ENCODE measurements around the gene SLC6A12.
"Not testable (repeated sequence)": the region's sequence is repeated elsewhere in the genome, so short reads cannot be mapped to it uniquely, and the experiment has no call there.

SLC6A12 gene

DNA sequence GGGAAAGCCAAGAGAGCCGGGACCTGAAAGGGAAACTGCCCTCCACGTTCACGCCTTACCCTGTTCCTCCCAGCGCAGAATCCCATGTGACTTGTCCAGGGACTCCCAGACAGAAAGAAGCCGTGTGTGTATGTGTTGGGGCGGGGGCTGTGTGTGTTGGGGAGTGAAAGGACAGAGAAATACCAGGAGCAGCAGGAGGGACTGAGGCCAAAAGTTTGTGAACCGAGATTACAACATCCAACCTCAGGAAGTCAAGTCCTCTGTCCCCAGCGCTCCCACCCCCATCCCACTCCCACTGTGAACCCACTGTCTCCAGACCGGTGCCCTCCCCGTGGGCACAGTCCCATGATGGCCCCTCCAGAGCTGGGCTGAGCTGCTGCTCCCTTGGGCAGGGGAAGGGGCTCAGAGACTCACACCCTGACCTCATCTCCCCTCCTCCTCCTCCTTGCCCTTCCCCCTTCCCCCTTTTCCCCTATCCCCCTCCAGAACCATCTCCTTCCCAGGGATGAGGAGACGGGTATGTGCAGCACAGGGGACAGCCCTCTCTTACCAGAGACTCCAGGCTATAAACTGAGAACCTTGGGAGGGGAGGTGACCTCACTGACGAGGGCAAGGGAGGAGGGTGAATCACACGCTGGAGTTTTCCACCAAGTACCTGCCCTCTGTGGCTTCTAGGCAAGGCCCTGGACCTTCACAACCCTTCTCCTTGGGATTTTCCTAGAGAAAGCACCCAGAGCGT, at the start of gene SLC6A12:
Gene SLC6A12, minus strand, starts transcription at position 155 of the 739 bp plus-strand sequence. CDS start 4,171 bp downstream, outside the sequence.
- DNase-seq, result no peak

DNA sequence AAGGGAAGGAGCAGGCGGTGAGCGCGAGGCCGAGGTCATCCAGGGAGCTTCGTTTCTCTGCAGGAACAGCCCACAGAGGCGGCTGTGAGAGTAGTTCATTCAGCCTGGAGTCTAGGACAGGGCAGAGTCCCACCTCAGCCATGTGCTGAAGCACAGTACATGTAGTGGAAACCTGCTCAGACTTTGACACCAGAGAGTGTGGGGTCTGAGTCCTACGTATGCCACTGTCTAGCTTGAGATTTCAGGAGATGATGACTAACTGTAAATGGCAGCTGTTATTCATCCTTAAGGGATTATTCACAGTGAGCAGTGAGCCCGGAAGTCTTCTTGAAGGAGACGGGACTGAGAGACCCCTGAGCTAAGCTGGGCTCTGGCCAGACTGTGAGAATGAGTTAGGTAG, 49.6 kb upstream of the SLC6A12 start:
- no peak for DNase-seq

DNA sequence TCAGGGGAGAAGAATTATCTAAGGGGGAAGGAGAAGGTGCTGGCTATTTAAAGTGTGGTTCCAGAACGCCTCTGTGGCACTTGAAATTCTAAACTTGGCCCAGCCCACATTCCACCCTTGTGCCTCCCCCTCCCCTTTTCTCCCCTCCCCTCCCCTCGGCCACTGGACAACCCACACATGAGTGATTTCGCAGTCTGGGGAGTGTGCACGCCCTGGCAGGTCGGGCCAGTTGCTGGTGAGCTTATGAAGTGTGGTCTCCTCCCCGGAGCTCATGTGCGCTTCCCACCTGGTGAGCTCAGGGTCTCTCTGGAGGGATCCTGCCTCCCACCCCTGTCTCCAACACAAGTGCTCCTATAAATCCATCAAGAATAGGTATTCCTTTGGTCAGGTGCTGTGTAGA, 48.9 kb upstream of the SLC6A12 start, which contains the start of gene SLC6A13:
Gene SLC6A13, minus strand, starts transcription at position 20 of the 400 bp plus-strand sequence. CDS start 2,784 bp downstream, outside the sequence.
- no peak for DNase-seq

DNA sequence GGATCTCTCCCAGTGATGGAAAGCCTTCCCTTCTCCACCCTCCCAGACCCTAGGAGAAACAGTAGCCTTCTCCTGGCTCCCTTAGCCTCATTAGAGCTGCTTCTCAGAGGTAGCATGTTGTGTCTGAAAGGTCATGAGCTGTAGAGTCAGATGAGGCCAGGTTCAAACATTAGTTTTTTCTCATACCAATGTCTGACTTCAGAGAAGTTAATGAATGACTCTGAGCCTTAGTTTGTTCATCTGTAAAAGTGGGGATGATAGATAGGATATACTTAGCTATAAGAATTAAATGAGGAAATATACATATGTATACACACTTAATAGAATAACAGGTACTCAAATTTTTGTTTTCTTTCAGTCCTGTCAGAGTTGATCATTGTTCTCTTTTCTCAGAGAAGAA, 48.2 kb upstream of the SLC6A12 start:
- DNase-seq, result no peak

DNA sequence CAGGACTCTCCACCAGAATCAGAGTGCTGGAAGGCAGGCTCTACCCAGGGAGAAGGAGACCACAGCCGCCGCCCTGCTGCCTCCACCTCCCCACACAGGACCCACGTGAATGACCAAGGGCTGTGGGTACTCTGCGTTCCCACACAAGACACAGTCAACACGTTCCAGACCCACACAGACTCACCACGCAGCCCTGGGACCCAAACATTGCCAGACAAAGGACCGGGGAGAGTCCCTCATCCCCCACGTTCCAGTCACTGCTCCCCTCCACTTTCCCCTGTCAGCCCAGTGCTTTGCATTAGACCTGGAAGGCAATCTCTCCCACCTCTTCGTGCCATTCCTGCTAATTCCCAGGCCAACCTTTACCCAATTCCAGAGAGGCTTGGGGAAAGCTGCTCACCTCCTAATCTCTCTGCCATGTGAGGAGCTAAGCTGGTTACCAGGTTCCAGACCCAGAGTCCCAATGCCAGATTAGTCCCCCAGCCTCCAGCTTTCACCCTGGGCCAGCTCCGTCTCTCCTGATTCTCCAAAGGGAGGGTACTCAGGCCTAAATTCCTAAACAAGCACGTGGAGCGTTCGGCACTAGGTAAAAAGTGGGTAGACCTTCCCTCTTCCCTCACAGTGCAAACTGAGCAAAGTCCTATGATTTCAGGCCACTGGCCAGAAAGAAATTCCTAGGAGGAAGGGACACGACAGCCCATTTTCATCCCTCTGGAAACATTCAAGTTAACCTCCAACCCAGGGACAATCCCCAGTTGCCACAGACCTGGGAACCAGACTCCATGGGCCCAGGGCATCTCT, 43.8 kb upstream of the SLC6A12 start:
- DNase-seq, result no peak

DNA sequence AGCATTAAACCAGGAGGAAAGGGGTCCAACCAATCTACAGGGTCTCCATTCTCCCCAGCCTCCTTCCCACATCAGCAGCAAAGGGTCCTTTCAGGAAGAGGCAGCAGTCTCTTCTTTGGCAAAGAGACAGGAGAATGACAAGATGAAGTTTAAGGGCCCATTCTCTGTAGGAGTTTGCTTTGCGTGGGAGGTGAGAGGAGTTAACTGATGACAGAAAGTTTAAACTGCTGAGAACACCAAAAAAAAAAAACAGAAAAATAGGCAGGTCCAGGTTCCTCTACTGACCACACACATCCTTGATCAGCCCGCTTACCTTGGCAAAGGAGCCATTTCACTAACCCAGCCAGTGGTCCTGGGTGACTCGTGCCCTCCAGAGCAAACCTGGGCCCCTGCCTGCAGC, 43.0 kb upstream of the SLC6A12 start:
- DNase-seq, result no peak

DNA sequence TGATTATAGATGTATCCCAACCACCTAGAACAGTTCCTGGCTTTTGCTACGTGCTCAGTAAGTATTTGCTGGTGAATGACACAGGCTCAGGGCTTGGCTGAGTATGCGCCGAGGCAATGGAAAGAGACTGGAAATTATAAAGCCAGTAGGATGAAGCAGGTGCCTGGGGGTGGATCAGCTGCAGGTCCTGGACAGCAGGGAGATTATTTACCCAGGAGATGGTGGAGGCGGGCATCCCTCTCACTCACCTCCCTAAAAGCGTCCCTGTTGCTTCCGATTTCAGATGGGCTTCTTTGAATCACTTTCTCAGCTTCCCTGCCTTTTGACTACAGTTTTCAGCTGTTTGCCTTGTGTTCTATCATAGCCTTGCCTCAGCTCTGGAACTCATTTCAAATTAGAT, 42.3 kb upstream of the SLC6A12 start:
- no peak for DNase-seq

DNA sequence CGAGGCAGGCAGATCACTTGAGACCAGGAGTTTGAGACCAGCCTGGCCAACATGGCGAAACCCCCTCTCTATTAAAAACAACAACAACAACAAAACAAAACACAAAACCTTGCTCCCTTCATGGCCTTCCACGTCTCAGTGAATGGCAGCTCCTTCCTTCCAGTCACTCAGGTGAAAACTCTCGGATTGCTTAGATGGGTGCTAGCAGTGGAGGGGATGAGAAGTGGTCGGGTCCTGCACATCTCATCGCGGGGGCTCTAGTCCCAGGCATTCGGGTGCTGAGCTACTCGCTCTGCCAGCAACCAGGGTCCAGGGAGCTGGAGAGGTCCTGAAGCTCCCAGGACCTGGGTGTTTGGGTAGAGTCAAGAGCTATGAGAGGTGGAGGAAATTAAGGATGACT, 41.0 kb upstream of the SLC6A12 start:
- no peak for DNase-seq

DNA sequence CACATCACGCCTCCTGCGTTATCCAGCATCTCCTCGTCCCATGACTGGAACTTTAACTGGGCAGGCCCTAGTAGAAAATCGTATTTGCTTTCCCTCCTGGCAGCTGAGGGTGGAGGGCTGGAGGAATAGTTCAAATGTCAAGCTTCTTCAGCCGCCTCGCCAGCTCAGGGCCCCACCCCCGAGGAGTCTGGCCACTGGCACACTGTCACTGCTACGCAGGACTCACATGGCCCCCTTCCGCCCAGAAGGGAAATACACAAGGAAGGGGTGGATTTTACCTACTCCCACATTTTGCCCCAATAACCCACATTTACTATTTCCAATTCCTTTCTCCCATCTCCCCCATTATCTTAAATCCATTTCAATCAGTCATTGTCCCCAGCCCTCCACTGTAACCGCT, 40.1 kb upstream of the SLC6A12 start:
- DNase-seq, result no peak

DNA sequence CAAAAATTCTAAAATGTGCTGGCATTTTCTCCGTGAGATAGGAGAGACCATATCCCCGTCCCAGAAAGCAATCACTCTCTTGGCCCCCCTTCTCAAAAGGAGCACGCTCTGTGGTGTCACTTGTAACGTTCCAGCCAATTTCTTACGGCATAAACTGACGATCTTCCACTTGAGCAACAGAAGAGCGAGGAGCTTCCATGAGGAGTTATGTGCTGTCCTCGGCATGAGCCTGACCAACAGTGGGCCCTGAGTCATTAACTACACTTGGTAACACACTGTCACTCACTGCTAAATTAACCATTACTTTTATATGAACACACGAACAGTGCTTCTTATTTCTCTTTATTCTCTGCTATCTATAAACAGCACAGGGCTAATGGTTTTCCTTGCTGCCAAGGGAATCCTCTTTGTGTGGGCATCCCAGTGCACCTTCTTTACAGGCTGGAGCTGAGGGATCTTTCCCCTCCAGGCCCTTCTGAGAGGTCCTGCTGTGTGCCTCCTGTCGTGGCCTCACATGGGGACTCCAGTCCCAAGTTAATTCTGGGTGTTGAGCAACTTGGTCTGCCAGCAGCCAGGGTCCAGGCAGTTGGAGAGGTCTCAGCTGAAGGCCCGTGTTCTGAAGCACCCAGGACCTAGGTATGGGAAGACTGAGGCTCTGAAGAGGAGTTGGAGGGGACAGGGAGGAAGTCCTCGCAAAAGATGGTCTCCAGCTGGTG, 39.3 kb upstream of the SLC6A12 start:
- DNase-seq, result no peak

DNA sequence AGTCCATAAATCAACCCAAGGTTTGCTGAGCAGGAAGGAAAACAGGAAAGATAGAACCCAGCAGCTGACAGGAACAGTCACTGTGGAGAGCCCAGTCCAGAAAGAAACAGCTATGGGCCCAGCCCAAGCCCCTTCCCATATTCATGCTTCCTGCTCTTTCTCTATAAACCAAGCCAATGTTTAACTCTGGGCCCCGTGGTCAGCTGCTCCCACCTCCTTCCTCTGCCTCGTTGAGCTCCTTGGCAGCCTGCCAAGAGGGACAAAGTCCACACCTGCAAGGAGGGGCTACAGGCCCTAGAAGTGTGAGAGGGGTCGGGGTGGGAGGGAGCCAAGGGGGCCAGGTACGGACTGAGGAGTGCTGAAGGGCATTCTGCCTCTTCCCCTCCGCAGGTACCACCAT, 38.7 kb upstream of the SLC6A12 start:
- DNase-seq, result no peak

DNA sequence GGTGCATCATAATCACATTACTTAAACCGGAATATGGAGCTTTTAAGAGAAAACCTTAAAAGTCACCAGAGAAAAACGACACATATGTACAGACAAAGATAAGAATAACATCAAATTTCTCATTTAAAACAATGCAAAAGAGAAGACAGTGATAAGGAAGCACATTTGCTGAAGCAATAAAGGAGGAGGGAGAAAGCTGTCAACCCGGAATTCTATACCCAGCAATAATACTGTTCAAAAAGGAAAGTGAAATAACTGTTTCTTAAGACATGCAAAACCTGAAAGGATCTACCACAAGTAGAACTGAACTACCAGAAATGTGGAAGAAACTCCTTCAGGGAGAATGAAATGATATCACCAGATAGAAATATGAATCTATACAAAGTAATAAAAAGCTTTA, 33.3 kb upstream of the SLC6A12 start:
- no peak for DNase-seq

DNA sequence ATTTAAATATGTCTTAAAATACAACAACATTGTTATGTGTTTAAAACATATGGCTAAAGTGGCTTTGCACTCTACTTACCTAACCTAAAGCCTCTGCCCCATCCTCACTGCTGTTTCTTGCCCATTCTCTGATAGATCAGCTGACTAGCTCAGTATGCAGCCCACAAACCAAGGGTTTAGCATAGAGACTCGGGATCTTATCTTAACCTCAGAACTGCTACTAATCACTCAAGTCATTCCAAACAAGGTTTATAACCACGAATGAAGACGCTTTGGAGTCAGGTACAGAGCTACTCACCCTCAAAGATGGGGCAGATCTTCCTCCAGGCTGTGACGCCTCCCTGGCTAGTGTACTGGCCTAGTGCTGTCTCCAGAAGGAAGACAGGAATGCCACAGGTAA, 29.4 kb upstream of the SLC6A12 start:
- DNase-seq, result no peak

DNA sequence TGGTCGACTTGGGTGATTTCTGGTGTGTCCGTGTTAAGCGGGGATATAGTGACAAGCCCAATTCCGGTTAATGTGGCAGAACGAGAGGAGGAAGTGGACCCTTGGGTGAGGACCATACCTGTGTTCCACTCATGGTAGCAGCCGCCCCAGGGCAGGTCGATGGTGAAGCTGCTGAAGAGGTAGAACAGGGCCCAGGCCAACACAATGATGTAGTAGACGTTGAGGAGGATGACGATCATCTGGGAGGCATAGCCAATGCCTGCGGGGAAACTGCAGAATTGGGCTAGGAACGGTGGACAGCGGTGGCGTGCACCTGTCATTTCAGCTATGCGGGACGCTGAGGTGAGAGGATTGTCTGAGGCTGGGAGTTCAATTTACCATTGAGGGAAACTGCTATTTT, 28.5 kb upstream of the SLC6A12 start:
- no peak for DNase-seq

DNA sequence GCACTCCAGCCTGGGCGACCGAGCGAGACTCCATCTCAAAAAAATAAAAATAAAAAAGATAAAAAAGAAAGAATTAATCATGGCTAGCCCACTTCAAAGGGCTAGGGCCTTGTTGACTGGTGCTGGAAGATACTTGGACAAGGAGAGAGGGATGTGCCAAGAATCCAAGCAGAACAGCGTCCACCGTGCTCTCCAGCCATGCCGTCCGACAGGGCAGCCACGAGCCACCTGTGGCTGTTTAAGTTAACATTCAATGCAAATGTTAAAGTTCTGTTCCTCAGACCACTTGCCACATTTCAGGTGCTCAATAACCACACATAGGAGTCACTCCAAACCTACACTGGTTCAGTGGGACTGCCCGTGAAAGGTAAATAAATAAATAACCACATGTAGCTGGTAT, 27.3 kb upstream of the SLC6A12 start:
- DNase-seq, result no peak

DNA sequence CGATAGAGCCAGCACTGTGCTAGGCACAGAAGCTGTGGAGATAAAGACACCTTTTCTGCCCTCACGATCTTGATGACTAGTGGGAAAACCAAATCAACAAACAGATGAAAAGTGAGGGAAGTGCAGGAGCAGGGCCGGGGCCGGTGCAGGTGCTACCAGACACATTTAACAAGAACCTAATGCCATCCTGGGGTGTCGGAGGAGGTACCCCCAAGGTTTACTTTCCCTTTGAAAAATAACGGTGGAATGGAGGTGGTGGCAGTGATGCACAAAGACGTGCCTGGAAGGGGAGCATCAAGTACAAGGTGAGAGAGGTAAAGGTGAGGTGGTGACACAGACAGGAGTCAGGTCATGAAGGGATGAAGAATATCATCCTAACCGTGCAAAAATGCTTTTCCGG, 26.6 kb upstream of the SLC6A12 start:
- no peak for DNase-seq

DNA sequence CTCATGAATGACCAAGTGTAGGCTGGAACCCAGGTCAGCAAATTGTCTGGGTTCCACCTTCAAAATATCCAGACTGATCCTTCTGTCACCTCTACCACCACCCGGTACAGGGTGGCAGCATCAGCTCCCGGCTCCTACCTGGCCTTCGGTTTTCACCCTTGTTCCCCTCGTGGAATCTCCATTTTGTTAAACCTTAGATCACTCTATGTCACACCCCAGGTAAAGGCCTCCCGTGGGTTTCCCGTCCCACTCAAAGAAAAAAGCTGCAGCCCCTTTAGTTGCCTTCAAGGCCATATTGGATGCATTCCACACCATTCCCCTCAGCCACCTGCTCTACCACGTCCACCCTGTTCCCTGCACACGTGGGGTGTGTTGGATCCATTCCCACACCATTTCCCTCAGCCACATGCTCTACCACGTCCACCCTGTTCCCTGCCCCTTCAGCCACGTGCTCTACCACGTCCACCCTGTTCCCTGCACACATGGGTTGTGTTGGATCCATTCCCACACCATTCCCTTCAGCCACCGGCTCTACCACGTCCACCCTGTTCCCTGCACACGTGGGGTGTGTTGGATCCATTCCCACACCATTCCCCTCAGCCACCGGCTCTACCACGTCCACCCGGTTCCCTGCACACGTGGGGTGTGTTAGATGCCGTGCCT, 24.9 kb upstream of the SLC6A12 start:
- DNase-seq, result no peak

DNA sequence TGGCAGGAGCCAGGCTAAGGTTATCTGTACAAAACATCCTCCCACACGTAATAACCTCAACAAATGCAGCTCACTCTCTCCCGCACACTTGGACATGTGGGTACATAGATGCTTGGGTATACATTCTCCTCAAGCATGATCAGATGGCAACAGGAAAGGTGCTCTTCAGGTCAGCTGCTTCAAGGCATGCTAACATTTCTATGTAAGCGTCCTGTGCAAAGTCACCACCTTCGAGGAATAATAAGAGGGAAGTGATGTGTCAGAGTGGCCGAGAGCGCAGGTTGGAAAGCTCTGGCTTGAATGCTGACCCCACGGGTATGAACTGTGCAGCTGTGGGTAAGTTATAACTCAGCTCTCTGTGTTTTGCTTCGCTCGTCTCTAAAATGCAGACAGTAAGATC, 24.2 kb upstream of the SLC6A12 start:
- no peak for DNase-seq

DNA sequence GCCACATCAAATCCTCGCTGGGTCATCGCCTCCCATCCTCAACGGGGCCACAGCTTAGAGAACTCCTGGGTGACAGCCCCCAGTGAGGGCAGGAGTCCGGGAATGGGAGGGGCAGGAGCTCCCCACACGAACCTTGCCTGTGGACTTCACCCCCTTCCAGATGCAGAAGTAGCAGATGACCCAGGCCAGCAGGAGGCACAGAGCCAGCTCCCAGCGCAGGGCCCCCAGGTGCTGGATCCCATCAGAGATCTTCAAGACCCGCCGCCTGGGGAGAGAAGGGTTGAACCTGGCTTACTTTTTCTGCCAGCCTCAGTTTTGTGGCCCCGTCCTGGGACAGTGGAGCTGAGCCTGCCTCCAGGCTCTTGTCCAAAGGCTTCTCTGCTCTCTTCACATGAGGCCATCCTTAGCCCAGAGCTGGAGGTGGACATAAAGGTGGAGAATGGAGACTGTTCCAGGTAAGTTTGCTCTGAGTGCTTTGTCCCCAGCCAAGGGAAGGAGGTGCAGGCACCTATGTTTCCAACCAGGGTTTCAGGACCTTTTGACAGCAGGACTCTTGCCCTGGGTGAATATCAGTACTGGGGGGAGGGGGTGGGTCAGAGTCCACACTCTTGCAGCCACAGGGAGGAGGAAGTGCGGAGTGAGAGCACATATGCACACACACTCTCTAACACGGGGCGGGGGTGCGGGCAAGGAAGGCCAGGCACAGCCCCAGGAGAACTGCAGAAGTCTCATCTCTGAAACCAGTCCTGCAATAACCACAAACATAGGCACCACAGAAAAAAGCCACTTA, 23.3 kb upstream of the SLC6A12 start:
- DNase-seq, result no peak

DNA sequence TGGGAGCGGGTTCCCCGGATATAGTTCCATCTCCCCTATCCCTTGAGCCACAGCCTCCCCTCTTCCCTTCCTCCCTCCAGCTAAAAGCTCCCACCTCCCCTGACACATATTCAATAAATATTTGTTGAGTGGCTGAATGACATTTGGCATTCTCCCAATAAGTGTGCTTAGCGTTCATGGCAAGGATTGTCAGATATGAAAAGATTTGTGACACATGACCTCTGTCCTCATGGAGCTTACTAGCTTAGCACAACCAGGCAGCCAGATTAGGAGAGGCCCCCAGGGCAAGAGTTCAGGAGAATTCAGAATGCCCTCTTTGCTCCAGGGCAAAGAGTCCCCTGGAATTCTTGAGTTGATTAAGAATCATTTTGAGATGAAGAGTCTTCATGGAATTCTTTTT, 22.5 kb upstream of the SLC6A12 start:
- DNase-seq, result no peak

DNA sequence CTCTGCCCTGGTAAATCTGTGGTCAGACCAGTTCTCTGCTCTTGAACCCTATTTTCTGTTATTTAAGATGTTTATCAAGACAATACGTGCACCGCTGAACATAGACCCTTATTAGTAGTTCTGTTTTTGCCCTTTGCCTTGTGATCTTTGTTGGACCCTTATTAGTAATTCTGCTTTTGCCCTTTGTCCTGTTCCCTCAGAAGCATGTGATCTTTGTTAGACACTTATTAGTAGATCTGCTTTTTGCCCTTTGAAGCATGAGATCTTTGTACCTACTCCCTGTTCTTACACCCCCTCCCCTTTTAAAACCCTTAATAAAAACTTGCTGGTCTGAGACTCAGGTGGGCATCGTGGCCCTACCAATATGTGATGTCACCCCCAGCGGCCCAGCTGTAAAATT, 22.0 kb upstream of the SLC6A12 start:
- DNase-seq, result not testable (repeated sequence)

DNA sequence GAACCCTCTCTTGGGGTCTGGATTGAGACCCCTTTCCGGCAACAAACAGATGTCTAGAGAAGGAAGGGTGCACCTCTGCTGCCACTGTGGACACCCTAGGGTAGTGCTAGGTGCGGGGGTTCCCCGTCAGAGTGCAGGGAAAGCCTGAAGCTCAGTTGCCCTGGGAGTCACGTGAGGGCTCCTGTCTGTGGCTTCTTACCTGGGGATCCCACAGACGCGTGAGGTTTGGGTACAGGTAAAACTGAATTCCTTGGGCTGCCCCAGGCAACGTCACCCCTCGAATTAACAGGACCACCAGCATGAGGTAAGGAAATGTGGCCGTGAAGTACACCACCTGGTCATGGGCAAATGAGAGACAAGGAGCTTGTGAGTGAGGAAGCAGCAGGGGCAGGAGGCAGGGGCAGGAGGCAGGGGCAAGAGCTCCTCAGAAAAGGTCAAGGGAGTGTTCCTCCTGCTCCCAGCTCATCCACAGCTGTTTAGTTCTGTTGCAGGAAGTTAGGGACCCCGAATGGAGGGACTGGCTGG, 21.0 kb upstream of the SLC6A12 start:
- no peak for DNase-seq
